GM19035 (cell line): ENCODE results near the gene MADD.

Source experiments
- ATAC-seq: cut with Tn5 transposase; IDR thresholded peaks from one replicate; pipeline ENCODE4 v1.9.1; 2021; ENCODE audit not compliant: unreplicated experiment

The MADD gene

GRCh38 chr11:47249378-47249715 lies 20.6 kb upstream of the MADD start:
- ATAC-seq = no peak

DNA sequence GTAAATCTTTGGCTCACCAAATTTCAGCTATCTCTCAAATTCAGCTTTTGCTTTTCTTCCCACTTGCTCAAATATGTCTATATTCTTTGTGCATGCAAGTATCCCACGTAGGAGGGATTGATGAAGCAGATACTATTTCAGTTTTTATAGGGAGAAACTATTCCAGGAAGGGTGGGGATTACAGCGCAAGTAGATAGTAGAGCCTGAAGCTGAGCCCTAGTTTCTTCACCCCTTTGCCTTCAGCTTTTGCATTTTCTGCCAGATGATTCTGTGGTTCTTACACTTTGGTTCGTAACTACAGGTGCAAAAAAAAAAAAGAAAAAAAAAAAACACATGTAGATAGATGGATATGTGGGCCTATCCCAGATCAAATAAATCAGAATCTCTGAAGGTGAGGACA lies 18.2 kb upstream of the MADD start:
- no peak for ATAC-seq

- ATAC-seq = no peak
Measured at GRCh38 chr11:47253660-47254059, 16.3 kb upstream of the MADD start.

GRCh38 chr11:47254386-47254785 lies 15.5 kb upstream of the MADD start:
- ATAC-seq = no peak

DNA sequence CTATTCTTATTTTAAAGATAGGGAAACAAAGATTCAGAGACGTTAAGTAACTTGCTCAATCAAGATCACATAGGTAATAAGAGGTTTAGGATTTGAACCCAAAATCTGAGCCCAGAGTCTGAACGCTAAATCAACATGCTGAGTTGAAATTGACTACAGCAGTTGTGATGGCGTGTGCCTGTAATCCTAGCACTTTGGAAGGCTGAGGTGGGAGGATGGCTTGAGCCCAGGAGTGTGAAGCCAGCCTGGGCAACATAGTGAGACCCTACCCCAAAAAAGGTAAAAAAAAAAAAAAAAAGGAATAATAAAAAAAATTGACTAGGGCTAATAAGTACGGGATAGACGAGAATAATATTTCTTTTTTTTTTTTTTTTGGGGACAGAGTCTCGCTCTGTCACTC lies 13.6 kb upstream of the MADD start:
- no peak for ATAC-seq

GRCh38 chr11:47257177-47257516 lies 12.8 kb upstream of the MADD start:
- ATAC-seq = no peak

DNA sequence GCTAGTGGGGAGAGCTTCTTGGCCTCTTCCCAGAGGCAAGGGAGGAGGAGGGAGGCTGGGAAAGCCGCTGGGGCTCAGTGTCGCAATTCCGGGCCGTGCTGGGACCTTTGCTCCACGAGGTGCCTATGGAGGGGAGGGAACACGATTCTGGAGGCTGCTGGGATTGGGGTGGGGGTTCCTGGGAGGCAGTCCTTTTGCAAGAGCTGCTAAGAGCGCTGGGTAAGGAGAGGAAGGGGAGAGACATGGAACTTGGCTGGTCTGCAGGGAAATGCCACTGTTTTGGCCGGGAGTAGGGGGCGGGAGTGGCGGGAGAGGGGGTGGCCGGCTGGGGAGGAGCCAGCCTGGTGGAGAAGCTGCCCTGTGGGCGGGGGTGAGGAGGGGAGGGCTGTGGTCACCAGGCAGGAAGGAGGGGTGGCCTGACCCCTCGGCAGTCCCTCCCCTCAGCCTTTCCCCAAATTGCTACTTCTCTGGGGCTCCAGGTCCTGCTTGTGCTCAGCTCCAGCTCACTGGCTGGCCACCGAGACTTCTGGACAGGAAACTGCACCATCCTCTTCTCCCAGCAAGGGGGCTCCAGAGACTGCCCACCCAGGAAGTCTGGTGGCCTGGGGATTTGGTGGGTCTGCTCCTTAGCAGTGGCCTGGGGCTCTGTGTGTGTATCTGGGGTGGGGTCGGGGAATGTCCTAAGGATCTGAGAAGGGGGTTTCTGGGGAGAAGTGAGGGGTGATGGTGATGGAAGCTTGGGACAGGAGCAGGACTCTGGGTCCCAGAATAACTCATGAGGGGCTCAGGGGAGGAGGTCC lies 12.2 kb upstream of the MADD start, which contains the start of gene NR1H3:
Gene NR1H3 (plus strand): TSS at position 480 of the 800 bp plus-strand sequence. CDS start 1,221 bp downstream, outside the sequence.
- ATAC-seq = no peak

DNA sequence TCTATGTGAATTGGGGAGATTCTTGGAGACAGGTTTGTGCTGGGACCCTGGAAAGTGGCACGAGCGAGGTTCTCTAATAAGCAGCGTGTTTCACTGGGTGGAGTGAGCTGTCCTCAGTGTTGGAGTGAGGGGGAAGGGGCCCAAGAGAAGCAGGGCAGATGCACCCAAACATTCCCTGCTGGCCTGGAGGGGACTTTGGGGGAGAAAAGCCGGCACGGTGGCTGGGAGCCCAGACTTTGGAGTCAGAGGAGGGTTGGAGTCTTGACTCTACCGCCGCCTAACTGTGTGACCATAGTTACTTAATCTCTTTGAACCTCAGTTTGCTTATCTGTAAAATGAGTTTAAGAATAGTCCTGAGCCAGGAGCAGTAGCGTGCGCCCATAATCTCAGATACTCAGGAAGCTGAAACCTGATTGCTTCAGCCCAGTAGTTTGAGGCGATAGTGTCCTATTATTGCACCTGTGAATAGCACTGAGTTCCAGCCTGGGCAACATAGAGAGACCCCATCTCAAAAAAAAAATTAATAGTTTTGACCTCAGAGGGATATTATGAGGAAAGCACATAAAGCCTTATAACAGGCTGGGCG lies 11.5 kb upstream of the MADD start:
- no peak for ATAC-seq

- no peak for ATAC-seq
Measured at GRCh38 chr11:47259232-47259977, 10.5 kb upstream of the MADD start.

- no peak for ATAC-seq
Measured at GRCh38 chr11:47260366-47260765, 9.6 kb upstream of the MADD start.

- ATAC-seq = no peak
Measured at GRCh38 chr11:47261291-47261800, 8.6 kb upstream of the MADD start.

GRCh38 chr11:47264119-47264518 lies 5.8 kb upstream of the MADD start:
- no peak for ATAC-seq

GRCh38 chr11:47264521-47264920 lies 5.4 kb upstream of the MADD start:
- ATAC-seq = no peak

GRCh38 chr11:47267876-47268275 lies 2.1 kb upstream of the MADD start:
- no peak for ATAC-seq

- ATAC-seq = no peak
Measured at GRCh38 chr11:47268448-47269001, 1.4 kb upstream of the MADD start.

DNA sequence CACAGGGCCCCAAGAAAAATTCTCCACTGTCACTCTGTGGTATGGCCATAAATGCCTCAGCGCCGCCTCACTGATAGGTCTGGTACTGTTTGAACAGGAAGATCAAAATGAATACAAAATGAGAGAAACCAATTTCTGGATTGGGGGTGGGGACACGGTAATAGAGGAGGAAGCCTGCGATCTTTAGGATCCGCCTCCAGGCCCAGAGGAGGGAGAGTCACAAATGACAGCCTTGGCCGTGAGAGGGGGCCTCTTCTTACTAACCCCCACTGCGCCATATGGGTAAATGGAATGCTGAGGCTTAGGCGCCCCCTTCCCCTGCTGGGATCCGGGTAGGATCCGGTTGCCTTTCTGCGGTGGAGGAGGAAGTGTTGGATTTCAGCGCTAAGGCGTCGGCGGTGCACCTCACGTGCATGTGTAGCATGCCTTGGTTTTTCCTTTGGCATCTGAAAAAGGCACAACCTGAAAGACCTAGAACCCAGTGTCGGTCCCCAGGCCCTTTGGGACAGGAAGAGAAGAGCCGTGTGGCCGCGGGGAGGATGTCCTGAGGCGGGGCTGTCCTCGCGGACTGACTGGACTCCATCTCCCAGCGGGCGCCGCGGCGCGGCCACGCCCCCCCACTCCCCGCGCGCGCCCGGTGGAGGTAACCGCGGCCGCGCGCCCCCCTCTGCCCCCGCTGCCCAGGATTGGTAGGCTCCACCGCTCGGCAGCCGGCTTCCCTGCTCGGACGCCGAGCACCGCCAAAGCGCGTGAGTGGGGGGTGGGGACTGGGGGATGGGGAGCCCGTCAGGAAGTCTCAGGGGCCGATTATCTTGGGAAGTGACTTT lies 718 bp upstream of the MADD start:
- ATAC-seq = peak; percentile 62

GRCh38 chr11:47270331-47271271 lies 668 bp downstream of the MADD start:
- ATAC-seq = no peak

- no peak for ATAC-seq
Measured at GRCh38 chr11:47271328-47271727, 1.4 kb downstream of the MADD start.

GRCh38 chr11:47271961-47272661 lies 2.2 kb downstream of the MADD start:
- no peak for ATAC-seq
